Measurements from ENCODE around the gene ITPRIP.

The ITPRIP gene

DNA sequence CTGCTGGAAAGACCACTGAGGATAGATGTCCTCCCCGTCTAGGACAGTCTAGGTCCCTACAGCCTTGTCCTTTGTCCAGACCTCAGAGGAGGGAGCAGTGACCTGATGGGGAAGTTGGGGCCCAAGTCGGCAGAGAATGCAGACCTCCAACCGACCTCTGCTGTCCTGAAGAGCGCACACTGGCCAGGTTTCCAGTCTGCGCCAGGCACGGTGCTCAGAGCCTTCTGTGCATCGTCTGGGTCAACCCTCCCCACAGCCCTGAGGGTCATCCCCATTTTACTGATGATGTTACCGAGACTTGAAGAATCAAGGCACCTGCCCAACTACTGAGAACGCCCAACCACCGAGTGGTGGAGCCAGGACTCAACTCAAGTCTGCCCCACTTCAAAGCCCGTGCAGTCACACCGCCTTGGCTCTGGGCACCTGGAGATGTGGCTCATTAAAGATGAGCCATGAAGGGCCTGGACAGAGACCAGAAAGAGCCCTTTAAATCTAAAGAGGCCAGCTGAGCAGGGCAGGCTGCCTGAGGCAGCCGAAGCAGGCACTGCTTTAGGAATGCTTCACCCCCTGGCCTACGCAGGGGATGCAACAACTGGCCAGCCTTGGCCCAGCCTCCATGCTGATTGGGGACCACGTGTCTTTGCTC lies 4.4 kb downstream of the ITPRIP start:
- H3K4me1 ChIP-seq (ENCODE audit: insufficient read depth, low read length) = peaks cover 62% of the 10 kb centered on the region
- no peaks in the 10 kb centered on the region; the same call in 1 of the 2 replicates for H3K9me3 ChIP-seq (ENCODE audit: control insufficient read depth, insufficient read depth, low read length)
- H3K9ac ChIP-seq (ENCODE audit: low read depth, low read length) = no peak overlapping the region
- no peaks in the 10 kb centered on the region for H3K36me3 ChIP-seq (ENCODE audit: insufficient read depth, low read length)

DNA sequence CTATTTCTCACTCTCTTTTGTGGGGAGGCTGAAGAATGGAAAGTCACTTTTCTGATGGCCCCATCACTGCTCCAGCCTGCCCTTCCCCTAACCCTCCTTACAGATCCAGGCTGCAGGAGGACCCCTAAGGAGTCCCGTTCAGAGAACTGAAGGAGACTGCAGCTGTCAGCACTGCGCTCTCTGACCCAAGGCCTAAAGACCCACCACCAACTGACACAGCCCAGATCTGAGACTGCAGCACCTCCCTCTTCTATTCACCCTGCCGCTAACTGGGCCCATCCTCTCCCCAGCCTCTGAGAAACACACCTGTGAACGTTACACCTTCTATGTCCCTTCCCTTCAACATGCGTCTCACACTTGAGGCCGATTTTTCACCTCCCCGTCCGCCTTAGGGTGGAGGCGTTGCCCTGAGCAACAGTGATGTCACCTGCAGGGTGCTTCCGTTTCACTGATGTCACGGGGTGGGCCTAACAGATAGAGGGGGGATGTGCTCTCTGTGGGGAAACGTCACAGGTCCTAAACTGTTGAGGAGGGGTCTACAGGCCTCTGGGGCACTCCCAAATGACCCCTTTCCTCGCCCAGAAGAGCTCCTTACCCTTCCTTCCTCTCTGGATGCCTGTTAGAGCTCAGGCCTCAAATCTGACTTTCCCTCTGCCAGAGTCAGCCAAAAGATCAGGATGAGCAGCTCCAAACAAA lies 5.1 kb downstream of the ITPRIP start:
- peaks cover 69% of the 10 kb centered on the region for H3K4me1 ChIP-seq (ENCODE audit: insufficient read depth, low read length)
- H3K9ac ChIP-seq (ENCODE audit: low read depth, low read length) = no peak overlapping the region
- no peaks in the 10 kb centered on the region; the same call in 1 of the 2 replicates for H3K9me3 ChIP-seq (ENCODE audit: control insufficient read depth, insufficient read depth, low read length)

DNA sequence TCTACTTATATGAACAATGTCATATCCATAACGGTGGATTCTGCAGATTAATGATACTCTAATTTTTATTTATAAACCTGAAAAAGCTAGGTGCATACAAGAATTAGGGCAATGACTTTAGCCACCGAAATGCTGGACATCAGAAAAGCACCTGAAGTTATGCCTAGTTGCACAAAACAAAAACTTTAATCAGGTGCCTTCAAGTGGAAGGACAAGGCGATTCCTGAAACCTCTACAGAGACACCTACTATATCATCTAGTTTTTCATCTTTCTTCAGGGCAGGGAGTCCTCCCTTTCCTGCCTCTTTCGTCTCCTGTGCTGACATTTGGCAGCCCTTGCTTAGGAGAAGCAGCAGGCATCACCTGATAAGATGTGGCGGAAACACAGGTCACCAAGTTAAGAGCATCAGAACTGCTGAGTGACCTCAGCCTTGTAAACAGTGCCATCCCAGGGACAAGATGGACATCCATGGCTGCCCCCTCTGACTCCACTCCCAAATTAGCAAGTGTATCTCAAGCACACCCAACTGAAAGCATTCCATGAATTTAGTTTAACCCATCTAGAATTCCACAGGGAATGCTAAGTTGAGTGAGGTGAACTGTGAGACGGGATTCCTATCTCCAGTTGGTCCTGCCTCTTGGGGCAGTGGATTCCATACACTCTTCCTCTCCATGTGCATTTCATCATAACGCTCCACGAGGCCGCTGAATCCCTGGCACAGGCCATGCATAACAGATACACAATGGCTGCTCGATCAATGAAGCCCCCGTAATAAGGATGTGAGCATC lies 5.8 kb downstream of the ITPRIP start:
- H3K36me3 ChIP-seq (ENCODE audit: insufficient read depth, low read length) = no peaks in the 10 kb centered on the region
- peaks cover 76% of the 10 kb centered on the region for H3K4me1 ChIP-seq (ENCODE audit: insufficient read depth, low read length)
- no peaks in the 10 kb centered on the region; the same call in 1 of the 2 replicates for H3K9me3 ChIP-seq (ENCODE audit: control insufficient read depth, insufficient read depth, low read length)
- H3K9ac ChIP-seq (ENCODE audit: low read depth, low read length) = no peak overlapping the region

More for the DNA sequence above, 5.1 kb downstream of the ITPRIP start:
- H3K36me3 ChIP-seq (ENCODE audit: insufficient read depth, low read length) = no peaks in the 10 kb centered on the region

DNA sequence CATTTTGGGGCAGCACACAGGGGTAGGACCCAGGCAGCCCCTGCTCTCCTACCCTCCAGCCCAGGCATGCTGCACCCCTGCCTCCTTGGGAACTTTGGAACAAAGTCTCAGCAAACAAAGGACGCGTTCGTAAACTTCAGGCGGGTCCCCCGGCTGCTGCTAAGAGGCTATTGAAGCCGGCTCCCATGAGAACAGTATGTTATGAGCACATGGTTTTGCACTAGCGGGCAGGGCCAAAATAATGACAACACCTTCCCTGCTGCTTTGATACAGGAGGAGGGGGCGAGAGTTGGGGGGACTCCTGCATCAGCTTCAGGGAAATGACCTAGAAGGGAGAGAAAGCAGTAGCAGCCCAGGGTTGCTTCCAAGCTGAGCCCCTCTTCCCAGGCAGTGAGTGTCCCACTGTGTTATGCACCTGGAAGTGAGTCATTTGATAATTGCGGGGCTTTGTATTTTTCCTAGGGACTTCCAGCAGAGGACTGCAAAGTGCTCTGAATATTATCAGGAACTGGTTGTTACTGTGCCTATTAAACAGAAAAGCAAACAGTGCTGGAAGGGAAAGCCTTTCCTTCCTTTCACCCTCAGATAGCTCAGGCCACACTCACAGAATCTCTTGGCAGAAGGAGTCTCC lies 6.9 kb downstream of the ITPRIP start:
- Histone ChIP-seq H3K36me3 (ENCODE audit: insufficient read depth, low read length) (no peaks in the 10 kb centered on the region), H3K9ac (ENCODE audit: low read depth, low read length) (no peak overlapping the region), H3K4me1 (ENCODE audit: insufficient read depth, low read length) (peaks cover 83% of the 10 kb centered on the region), H3K9me3 (ENCODE audit: control insufficient read depth, insufficient read depth, low read length) (no peaks in the 10 kb centered on the region; the same call in 1 of the 2 replicates)

DNA sequence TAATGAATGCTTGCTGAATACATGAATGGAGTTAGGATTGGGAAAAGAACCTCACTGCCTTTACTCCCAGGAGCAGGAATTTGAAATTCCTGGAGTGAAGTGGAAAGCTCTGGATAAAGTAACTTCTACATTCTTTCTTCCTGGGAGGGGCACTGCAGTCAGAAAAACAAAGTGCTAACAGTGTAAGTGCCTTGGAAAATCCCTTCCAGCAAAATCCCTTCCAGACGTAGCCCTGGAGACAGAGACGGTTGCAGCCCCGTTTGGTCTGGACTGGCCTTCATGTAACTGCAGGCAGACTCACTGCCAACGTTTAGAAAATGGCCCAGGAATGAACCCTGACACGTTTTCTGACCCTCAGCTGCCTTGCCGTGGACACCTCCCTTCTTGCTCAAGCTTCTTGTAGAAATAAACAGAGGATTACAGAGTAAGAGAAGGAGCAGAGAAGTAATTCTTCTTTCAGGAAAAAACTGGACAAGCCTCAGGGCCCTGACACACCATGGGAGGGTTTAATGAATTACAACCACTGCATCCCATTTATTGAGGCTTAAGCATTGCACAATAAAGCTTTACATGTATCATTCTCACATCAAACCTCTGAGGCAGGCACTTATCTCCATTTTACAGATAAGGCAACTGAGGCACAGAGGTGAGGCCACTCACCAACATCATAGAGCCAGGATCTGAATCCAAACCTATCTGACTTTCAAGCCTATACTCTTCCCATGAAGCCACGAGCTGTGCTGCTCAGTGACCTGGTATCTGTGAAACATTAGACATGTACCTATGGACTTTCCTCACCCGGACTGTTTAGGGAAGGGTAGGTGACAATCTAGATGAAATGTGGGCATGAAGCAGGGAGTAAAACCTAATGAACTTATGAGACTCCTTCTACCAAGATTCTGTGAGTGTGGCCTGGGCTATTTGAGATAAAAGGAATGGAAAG lies 7.8 kb downstream of the ITPRIP start:
- Histone ChIP-seq H3K9me3 (ENCODE audit: control insufficient read depth, insufficient read depth, low read length) (no peaks in the 10 kb centered on the region), H3K36me3 (ENCODE audit: insufficient read depth, low read length) (no peaks in the 10 kb centered on the region), H3K9ac (ENCODE audit: low read depth, low read length) (no peak overlapping the region), H3K4me1 (ENCODE audit: insufficient read depth, low read length) (peaks cover 78% of the 10 kb centered on the region)

DNA sequence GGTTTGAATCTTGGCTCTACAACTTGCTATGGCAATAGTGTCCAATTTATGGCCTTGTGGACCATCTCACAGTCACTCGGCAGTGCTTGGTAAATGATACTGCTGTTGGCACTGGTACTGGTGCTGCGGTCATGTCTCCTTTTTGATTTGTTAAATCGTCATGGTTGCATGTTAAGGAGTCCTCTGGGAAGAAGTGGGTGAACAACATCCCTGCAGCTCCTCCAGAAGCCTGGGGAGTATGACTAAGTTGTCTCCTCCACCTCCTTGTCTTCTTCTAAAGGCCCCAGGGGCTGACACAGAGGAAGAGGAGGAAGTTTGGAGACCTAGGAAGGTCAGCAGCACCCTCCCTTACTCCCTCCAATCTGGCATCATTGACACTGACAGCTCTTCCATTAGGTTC lies 8.5 kb downstream of the ITPRIP start:
- H3K9ac ChIP-seq (ENCODE audit: low read depth, low read length) = no peak overlapping the region
- no peaks in the 10 kb centered on the region for H3K36me3 ChIP-seq (ENCODE audit: insufficient read depth, low read length)
- peaks cover 78% of the 10 kb centered on the region for H3K4me1 ChIP-seq (ENCODE audit: insufficient read depth, low read length)
- H3K9me3 ChIP-seq (ENCODE audit: control insufficient read depth, insufficient read depth, low read length) = no peaks in the 10 kb centered on the region

DNA sequence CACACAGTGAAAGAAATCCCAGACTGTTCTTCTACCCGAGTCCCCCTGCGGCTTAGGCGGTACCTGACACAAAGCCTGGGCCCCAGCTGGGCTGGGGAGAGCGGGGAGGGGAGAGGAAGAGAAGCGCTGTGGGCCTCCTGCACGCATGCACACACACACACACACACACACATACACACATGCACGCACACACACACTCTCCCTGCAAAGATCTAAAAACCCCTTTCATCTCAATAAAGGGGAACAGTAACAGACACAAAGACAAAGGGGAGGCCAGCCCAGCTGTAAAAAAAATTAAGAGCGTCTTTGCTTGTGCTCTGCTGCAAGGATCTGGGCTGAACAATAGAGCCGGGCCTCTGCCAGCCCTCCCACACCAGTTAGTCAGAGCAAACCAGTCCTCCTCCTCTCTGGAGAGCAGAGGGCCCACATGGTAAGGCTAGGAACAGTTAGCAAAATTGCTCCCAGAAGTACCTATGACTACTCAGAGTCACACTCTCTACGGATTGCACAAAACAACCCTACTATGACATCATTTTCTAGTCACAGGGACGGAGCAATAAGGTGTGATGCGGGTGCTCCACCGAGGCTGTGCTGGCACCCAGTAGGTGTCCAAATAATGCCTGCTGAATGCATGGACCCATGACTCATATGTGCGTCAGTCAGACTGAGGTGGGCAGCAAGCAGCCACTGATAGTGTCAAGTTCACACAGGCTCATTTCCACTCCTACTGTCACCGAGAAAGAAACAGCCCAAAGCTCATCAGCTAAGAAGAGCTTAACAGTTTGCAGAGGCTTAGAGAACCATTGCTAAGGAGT lies 9.2 kb downstream of the ITPRIP start:
- Histone ChIP-seq H3K9ac (ENCODE audit: low read depth, low read length) (peak overlapping the region; percentile 26), H3K4me1 (ENCODE audit: insufficient read depth, low read length) (peaks cover 73% of the 10 kb centered on the region), H3K36me3 (ENCODE audit: insufficient read depth, low read length) (no peaks in the 10 kb centered on the region), H3K9me3 (ENCODE audit: control insufficient read depth, insufficient read depth, low read length) (no peaks in the 10 kb centered on the region)

DNA sequence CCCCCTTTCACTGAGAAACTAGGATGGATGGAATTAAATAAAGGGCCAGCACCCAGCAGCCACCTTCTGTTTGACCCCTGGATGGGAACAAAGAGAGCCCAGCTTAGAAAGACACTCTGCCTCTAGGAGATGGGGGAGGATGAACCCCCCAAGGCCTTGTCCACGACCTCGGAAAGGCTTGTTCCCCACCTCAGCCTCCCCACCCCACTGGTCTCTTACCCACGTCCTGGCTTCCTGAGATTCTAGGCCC lies 9.7 kb downstream of the ITPRIP start:
- no peaks in the 10 kb centered on the region for H3K9me3 ChIP-seq (ENCODE audit: control insufficient read depth, insufficient read depth, low read length)
- H3K9ac ChIP-seq (ENCODE audit: low read depth, low read length) = peak overlapping the region; percentile 26
- H3K4me1 ChIP-seq (ENCODE audit: insufficient read depth, low read length) = peaks cover 69% of the 10 kb centered on the region
- no peaks in the 10 kb centered on the region for H3K36me3 ChIP-seq (ENCODE audit: insufficient read depth, low read length)

DNA sequence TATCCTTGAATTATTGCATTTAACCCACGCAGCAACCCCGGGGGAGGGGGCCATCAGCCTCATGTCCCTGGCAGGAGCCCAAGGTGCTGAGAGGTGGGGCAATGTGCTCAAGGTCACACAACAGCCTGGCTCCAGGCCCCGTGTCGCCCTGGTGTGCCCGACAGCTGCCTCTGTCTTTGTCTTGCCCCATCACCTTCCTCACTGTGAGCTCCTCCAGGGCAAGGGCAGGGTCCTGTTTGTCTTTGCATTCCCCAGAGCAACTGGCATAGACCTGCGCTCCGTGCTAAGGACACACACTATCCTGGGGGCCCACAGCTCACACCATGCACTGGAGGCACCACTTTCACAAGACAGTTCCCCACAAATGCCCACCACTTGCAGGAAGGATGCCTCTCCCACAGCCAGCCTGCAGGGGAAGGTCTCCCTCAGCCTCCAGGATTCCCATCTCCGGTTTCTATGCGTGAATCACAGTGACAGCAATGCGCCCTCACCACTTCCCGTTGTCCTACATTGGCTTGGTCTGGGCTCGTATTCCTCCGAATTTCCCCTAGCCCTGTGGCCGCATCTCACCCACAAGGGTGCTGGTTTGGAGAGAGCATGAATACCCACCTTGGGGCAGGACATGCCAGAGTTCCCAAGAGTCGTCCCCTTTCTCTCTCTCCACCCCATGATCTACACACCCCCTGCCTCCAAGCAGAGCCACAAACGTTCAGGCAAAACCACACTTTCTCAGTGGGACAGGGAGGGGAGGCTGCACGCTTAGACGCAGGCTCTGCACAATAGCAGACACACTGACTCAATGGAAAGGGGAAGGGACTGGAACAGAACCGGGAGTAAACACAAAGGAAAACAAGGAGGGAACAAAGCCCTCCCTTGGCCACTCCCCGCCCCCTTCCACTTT lies 10.3 kb downstream of the ITPRIP start:
- no peaks in the 10 kb centered on the region for H3K9me3 ChIP-seq (ENCODE audit: control insufficient read depth, insufficient read depth, low read length)
- peaks cover 69% of the 10 kb centered on the region for H3K4me1 ChIP-seq (ENCODE audit: insufficient read depth, low read length)
- H3K36me3 ChIP-seq (ENCODE audit: insufficient read depth, low read length) = no peaks in the 10 kb centered on the region
- H3K9ac ChIP-seq (ENCODE audit: low read depth, low read length) = peak overlapping the region; percentile 26

DNA sequence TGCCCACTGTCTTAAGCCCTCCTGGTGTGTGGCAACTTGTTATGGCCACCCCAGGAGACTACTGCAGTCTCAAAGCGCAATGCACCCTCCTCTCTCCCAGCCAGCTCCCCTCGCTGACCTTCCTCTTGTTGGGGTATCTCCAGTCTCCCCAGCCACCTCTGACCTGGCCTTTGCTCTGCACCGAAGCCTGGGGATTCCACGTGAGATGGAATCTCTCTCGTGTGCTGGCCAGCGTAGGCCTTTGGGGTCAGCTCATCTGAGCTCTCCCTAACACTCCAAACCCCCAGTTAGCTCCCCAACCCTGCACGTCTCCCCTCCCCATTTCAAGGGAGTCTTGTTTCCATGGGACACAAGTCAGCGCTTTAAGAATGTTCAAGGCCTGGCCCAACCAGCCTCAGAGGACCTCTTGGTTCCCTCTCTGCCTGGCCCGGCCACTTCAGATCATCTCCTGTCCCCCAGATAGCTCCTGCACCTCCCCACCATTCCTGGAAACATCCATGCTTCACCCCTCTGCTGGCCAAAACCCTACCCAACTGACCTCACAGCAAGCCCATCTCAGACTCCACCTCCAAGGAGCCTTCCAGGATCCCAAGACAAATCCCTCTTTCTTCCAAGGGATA lies 11.2 kb downstream of the ITPRIP start:
- H3K9me3 ChIP-seq (ENCODE audit: control insufficient read depth, insufficient read depth, low read length) = no peaks in the 10 kb centered on the region
- no peaks in the 10 kb centered on the region for H3K36me3 ChIP-seq (ENCODE audit: insufficient read depth, low read length)
- peaks cover 67% of the 10 kb centered on the region for H3K4me1 ChIP-seq (ENCODE audit: insufficient read depth, low read length)
- no peak overlapping the region for H3K9ac ChIP-seq (ENCODE audit: low read depth, low read length)

DNA sequence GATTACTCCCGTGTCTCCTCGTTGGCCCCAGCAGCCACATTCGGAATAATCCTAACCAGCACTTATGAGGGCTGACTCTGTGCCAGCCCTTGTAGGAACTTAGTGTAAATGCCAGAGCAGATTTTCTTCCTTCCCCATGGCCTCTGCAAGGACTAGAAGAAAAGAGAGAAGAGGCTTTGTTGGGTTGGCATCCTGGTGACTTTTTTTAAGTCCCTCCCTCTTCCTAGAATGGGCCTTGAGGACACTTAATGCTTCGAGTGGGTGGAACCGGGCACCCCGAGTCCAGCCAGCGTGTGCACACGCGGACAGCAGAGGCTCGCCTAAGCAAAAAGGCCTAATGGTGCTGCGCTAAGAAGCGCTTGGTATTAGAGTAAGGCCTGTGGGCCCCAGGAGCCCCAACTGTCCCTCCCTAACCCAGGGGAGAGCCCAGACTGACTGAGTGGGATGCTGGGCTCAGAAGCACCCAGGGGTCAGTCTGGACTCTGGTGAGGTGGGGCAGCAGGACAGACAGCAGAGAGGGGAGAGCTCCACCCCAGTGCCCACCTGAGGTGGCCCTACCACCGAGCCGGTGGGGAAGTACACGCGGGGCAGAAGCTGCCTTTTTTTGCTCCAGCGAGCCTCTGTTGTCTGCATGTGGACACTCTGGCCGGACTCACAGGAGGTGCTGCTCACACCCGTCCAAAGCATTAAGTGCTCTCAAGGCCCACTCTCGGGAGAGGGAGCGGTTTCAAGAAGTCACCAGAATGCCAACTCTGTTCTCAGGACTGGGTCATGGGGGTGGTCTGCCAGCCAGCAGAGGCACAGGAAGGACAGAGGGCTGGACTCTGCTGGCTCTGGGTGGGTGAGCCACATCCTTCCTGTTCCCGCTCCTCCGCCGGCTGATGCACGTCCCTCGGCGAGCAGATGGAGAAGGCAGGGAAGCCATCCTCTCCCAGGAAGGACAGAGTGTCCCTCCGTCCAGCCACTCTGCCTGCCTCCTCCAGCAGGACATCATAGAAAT lies 12.5 kb downstream of the ITPRIP start:
- Histone ChIP-seq H3K4me1 (ENCODE audit: insufficient read depth, low read length) (peaks cover 59% of the 10 kb centered on the region), H3K9me3 (ENCODE audit: control insufficient read depth, insufficient read depth, low read length) (no peaks in the 10 kb centered on the region), H3K36me3 (ENCODE audit: insufficient read depth, low read length) (no peaks in the 10 kb centered on the region), H3K9ac (ENCODE audit: low read depth, low read length) (no peak overlapping the region)
